ENCODE results near the gene TCF19. TPM values are rescaled to one million over a fixed set of nuclear protein-coding genes. Genes with fewer than 3 reads are reported as not detected.

TCF19 gene
- total RNA-seq, 4 donors from 2014 or later = 1.5 to 5.1 (median 2.6) TPM

GRCh38 chr6:31171931-31172905, 13.8 kb downstream of the TCF19 start:
- intact Hi-C loops (cut with DNase I; ENCODE audit: low total_unique reads) (no loop called here), in situ Hi-C loops (cut with MboI; ENCODE audit: low sequenced_read_pairs in 4 of 4) (no loop called here)
- Histone ChIP-seq H3K27me3 (no peaks in the 10 kb centered on the region), H3K4me3 (no peak overlapping the region), H3K27ac (no peak overlapping the region), H3K36me3 (no peaks in the 10 kb centered on the region), H3K4me1 (no peaks in the 10 kb centered on the region), H3K9me3 (no peaks in the 10 kb centered on the region)
- ATAC-seq = no peak
- no peak for TF ChIP-seq CTCF (IDR thresholded peaks at IDR 0.05 in 4 of 5, conservative IDR thresholded peaks at IDR 0.05 in 1 of 5)
- no peak for DNase-seq

DNA sequence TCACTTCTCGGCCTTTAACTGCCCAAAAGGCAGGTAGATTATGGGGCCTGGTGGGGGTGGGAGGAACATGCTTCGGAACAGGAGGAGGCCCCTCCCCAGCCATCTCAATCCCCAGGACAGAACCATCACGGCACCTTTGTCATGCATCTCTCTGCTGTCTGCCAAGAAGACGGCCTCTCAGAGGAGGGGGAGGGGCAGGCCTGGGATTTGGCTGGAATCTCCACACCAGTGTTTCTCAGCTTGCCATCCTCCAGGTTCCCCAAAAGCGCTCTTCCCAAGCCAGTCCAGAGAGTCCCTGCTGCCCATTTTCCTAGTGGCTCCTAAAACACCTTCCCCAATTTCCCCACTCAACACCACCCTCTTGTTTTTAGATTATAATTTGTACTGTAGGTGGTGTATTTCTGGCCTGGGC, 14.6 kb downstream of the TCF19 start:
- no peak for TF ChIP-seq POLR2A (IDR thresholded peaks at IDR 0.05)
- TF ChIP-seq CTCF (IDR thresholded peaks at IDR 0.05 in 4 of 5, conservative IDR thresholded peaks at IDR 0.05 in 1 of 5) = no peak
- no peaks in the 10 kb centered on the region for H3K36me3 ChIP-seq
- no peak for DNase-seq
- H3K27me3 ChIP-seq = no peaks in the 10 kb centered on the region
- intact Hi-C loops (cut with DNase I; ENCODE audit: low total_unique reads) = no loop called here
- no peaks in the 10 kb centered on the region for H3K4me1 ChIP-seq
- H3K27ac ChIP-seq = no peak overlapping the region
- no peak for ATAC-seq
- no peaks in the 10 kb centered on the region for H3K9me3 ChIP-seq
- in situ Hi-C loops (cut with MboI; ENCODE audit: low sequenced_read_pairs in 4 of 4) = no loop called here
- no peak overlapping the region for H3K4me3 ChIP-seq

- H3K9me3 ChIP-seq = no peaks in the 10 kb centered on the region
- TF ChIP-seq POLR2A (IDR thresholded peaks at IDR 0.05) = no peak
- in situ Hi-C loops (cut with MboI; ENCODE audit: low sequenced_read_pairs in 4 of 4) (no loop called here), intact Hi-C loops (cut with DNase I; ENCODE audit: low total_unique reads) (no loop called here)
- H3K36me3 ChIP-seq = no peaks in the 10 kb centered on the region
- H3K4me3 ChIP-seq = no peak overlapping the region
- ATAC-seq (no peak), DNase-seq (no peak)
- H3K27ac ChIP-seq = no peak overlapping the region
- no peaks in the 10 kb centered on the region for H3K27me3 ChIP-seq
- no peaks in the 10 kb centered on the region for H3K4me1 ChIP-seq
Observed at GRCh38 chr6:31173406-31173805, 15.0 kb downstream of the TCF19 start.

DNA sequence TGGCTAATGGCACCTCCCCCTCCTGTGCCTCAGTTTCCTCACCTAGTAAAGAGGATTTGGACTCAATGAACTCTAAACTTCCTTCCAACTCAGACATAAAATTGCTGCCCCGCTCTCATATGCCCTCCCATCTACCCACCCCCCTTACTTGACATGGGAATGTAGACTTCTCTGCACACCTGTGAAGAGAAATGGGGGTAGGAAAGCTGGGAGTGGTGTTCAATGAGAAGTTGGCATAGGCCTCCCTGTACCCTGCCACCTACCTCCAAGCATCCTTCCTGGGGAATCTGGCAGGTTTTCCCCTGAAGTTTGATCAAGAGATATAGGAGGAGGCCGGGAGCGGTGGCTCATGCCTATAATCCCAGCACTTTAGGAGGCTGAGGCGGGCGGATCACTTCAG, 16.0 kb downstream of the TCF19 start:
- ATAC-seq (no peak), DNase-seq (no peak)
- Histone ChIP-seq H3K4me3 (no peak overlapping the region), H3K27ac (no peak overlapping the region), H3K36me3 (no peaks in the 10 kb centered on the region), H3K9me3 (no peaks in the 10 kb centered on the region), H3K4me1 (no peaks in the 10 kb centered on the region), H3K27me3 (no peaks in the 10 kb centered on the region)
- TF ChIP-seq POLR2A (IDR thresholded peaks at IDR 0.05) = no peak
- TF ChIP-seq CTCF (IDR thresholded peaks at IDR 0.05 in 4 of 5, conservative IDR thresholded peaks at IDR 0.05 in 1 of 5) = no peak
- in situ Hi-C loops (cut with MboI; ENCODE audit: low sequenced_read_pairs in 4 of 4) = no loop called here
- intact Hi-C loops (cut with DNase I; ENCODE audit: low total_unique reads) = no loop called here

DNA sequence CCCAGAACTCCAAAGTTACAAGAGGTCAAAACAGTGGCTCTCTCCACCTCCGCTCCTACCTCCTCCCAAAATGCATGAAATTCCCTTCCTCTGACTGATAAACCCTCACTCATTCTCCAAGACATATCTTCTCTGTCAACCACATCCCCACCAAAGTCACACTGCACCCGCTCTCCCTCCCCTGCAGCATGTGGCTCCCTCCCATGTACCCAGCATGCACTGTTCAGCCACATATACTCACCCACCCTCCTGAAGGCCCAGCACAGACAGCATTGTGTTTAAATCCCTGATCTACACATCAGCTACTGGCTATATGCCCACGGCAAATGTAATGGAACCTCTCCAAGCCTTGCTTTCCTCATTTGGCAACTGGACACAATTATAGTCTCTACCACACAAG, 17.6 kb downstream of the TCF19 start:
- H3K4me1 ChIP-seq = no peaks in the 10 kb centered on the region
- intact Hi-C loops (cut with DNase I; ENCODE audit: low total_unique reads) = no loop called here
- in situ Hi-C loops (cut with MboI; ENCODE audit: low sequenced_read_pairs in 4 of 4) = no loop called here
- H3K27me3 ChIP-seq = no peaks in the 10 kb centered on the region
- H3K9me3 ChIP-seq = no peaks in the 10 kb centered on the region
- ATAC-seq (no peak), DNase-seq (no peak)
- TF ChIP-seq CTCF (IDR thresholded peaks at IDR 0.05 in 4 of 5, conservative IDR thresholded peaks at IDR 0.05 in 1 of 5) = no peak
- no peak for TF ChIP-seq POLR2A (IDR thresholded peaks at IDR 0.05)
- H3K4me3 ChIP-seq = no peak overlapping the region
- no peak overlapping the region for H3K27ac ChIP-seq
- H3K36me3 ChIP-seq = no peaks in the 10 kb centered on the region
